Thoracic aorta (tissue), 2 donors: ENCODE measurements around the gene PDX1. TPM values are rescaled to one million over a fixed set of nuclear protein-coding genes. Genes with fewer than 3 reads are reported as not detected.

Source experiments
- ATAC-seq: fragments of 150-250 bp; one replicate; pipeline ENCODE4 v1.8.0; 2017; ENCODE audit warnings: low read depth; ENCODE audit not compliant: insufficient number of reproducible peaks, low FRiP score
- DNase-seq: peaks from one replicate; pipeline ENCODE4 v3.0.0-alpha.2; 2020; ENCODE audit warnings: low spot score
- H3K27ac ChIP-seq, 2 donors: fragments of 200-600 bp; sonication (generic); 1 replicate in 1 of 2; 2 replicates in 1 of 2; pipeline ENCODE4 v1.5.1; 2016; ENCODE audit warnings: mild to moderate bottlenecking in 2 of 2, moderate library complexity in 2 of 2
- H3K27me3 ChIP-seq: fragments of 200-600 bp; sonication (generic); replicated peaks from 2 replicates; pipeline ENCODE4 v1.6.0; 2016; ENCODE audit warnings: mild to moderate bottlenecking; ENCODE audit not compliant: insufficient read depth
- H3K36me3 ChIP-seq: fragments of 200-600 bp; sonication (generic); one replicate; pipeline ENCODE4 v1.5.1; 2016
- H3K4me1 ChIP-seq, 2 donors: fragments of 200-600 bp; sonication (generic); 1 replicate in 1 of 2; 2 replicates in 1 of 2; pipeline versions ENCODE4 v1.5.1 to v1.6.0; 2016; ENCODE audit warnings: low read depth in 2 of 2, mild to moderate bottlenecking in 1 of 2; ENCODE audit not compliant: control insufficient read depth in 1 of 2
- H3K4me3 ChIP-seq: fragments of 200-600 bp; sonication (generic); 2 replicates; pipeline ENCODE4 v1.5.1; 2016; ENCODE audit warnings: mild to moderate bottlenecking
- H3K9me3 ChIP-seq: fragments of 200-600 bp; sonication (generic); 2 replicates; pipeline ENCODE4 v1.5.1; 2016
- CTCF ChIP-seq: fragments of 200-600 bp; sonication (generic); IDR thresholded peaks from one replicate; pipeline ENCODE4 v1.5.1; 2019; ENCODE audit warnings: antibody characterized with exemption
- total RNA-seq, 2 donors: library from RNA; depleted of rRNA; stranded (reverse); fragments of >200 nt; gene quantifications; one replicate each; pipeline versions ENCODE4 v1.1.0 to v1.2.3, GENCODE V29; 2016

Gene PDX1
- total RNA-seq, 2 donors from 2014 or later, result 0.28 TPM; not detected in 1

GRCh38 chr13:27966641-27967202 is 46.9 kb downstream of the PDX1 start:
- ATAC-seq, result no peak
- H3K4me3 ChIP-seq, result no peak overlapping the region
- no peaks in the 10 kb centered on the region for H3K9me3 ChIP-seq

GRCh38 chr13:27967203-27967735 is 47.5 kb downstream of the PDX1 start:
- H3K36me3 ChIP-seq, result no peaks in the 10 kb centered on the region
- TF ChIP-seq CTCF, result no peak
- H3K4me1 ChIP-seq, result peaks cover 4 to 16% of the 10 kb centered on the region in 2 donors
- ATAC-seq (no peak), DNase-seq (no peak)
- no peak overlapping the region for H3K27ac ChIP-seq
- peaks cover 7% of the 10 kb centered on the region for H3K27me3 ChIP-seq
- no peaks in the 10 kb centered on the region for H3K9me3 ChIP-seq
- no peak overlapping the region for H3K4me3 ChIP-seq

More at GRCh38 chr13:27966641-27967202, 46.9 kb downstream of the PDX1 start:
- no peak for DNase-seq
- H3K27ac ChIP-seq, result no peak overlapping the region
- H3K27me3 ChIP-seq, result peaks cover 7% of the 10 kb centered on the region
- no peaks in the 10 kb centered on the region for H3K36me3 ChIP-seq
- TF ChIP-seq CTCF, result no peak
- peaks cover 4 to 16% of the 10 kb centered on the region in 2 donors for H3K4me1 ChIP-seq

- no peaks in the 10 kb centered on the region for H3K36me3 ChIP-seq
- H3K4me3 ChIP-seq, result peak overlapping the region; percentile 31
- no peak overlapping the region for H3K27ac ChIP-seq
- no peaks in the 10 kb centered on the region for H3K9me3 ChIP-seq
- H3K4me1 ChIP-seq, result peaks cover 4 to 16% of the 10 kb centered on the region in 2 donors
- peaks cover 7% of the 10 kb centered on the region for H3K27me3 ChIP-seq
- ATAC-seq (no peak), DNase-seq (no peak)
- TF ChIP-seq CTCF, result no peak
Measured at GRCh38 chr13:27967736-27968315, 48.0 kb downstream of the PDX1 start.

- Histone ChIP-seq H3K4me1 (peaks cover 4 to 16% of the 10 kb centered on the region in 2 donors), H3K27ac (no peak overlapping the region), H3K4me3 (peak overlapping the region; percentile 31), H3K27me3 (peaks cover 7% of the 10 kb centered on the region), H3K9me3 (no peaks in the 10 kb centered on the region), H3K36me3 (no peaks in the 10 kb centered on the region)
- ATAC-seq (no peak), DNase-seq (no peak)
- no peak for TF ChIP-seq CTCF
Measured at GRCh38 chr13:27968316-27969081, 48.7 kb downstream of the PDX1 start.
